Stomach (tissue), 9 donors: ENCODE results near the gene MYCBP2. TPM values are rescaled to one million over a fixed set of nuclear protein-coding genes. Genes with fewer than 3 reads are reported as not detected.

ENCODE experiments used
- DNase-seq, 2 donors: peaks; one replicate each; pipeline versions ENCODE4 v3.0.0 to v3.0.0-alpha.2; 2013 to 2019
- H3K27ac ChIP-seq, 5 donors: fragments of 200-600 bp in 4 of 5; sonication (generic) in 4 of 5; one replicate each; pipeline ENCODE4 v1.5.1; 2013 to 2019; ENCODE audit warnings: mild to moderate bottlenecking in 1 of 5, moderate library complexity in 1 of 5
- H3K27me3 ChIP-seq, 3 donors: fragments of 200-600 bp; sonication (generic); one replicate each; pipeline ENCODE4 v1.5.1; 2017 to 2019; ENCODE audit warnings: mixed run types in 1 of 3
- H3K36me3 ChIP-seq, 4 donors: fragments of 200-600 bp; sonication (generic); 1 replicate in 3 of 4; 2 replicates in 1 of 4; pipeline ENCODE4 v1.5.1; 2016 to 2019
- H3K4me1 ChIP-seq, 4 donors: fragments of 200-600 bp; sonication (generic); one replicate each; pipeline ENCODE4 v1.5.1; 2016 to 2019
- H3K4me3 ChIP-seq, 4 donors: fragments of 200-600 bp; sonication (generic) in 3 of 4; one replicate each; pipeline ENCODE4 v1.5.1; 2016 to 2019; ENCODE audit warnings: mild to moderate bottlenecking in 1 of 4
- H3K9me3 ChIP-seq, 4 donors: fragments of 200-600 bp; sonication (generic); one replicate each; pipeline ENCODE4 v1.5.1; 2016 to 2019
- EP300 ChIP-seq: sonication (generic); formaldehyde crosslinking; IDR thresholded peaks from one replicate; pipeline ENCODE4 v1.6.1; 2017; ENCODE audit warnings: antibody characterized with exemption
- POLR2A ChIP-seq, 4 donors: fragments of 450-650 bp; IDR thresholded peaks; one replicate each; pipeline ENCODE4 v1.6.1; 2016; ENCODE audit warnings: antibody characterized with exemption in 4 of 4, control low read depth in 2 of 4, mild to moderate bottlenecking in 1 of 4, moderate library complexity in 1 of 4
- POLR2AphosphoS5 ChIP-seq, 3 donors: sonication (generic); formaldehyde crosslinking; IDR thresholded peaks; one replicate each; pipeline ENCODE4 v1.6.1; 2016; ENCODE audit warnings: antibody characterized with exemption in 3 of 3
- WGBS, 5 donors: extraction: QIAGEN DNeasy Blood & Tissue Kit in 3 of 5; methylation state at CpG; one replicate each; pipeline versions ENCODE4 v1.1.5 to v1.1.7; 2013 to 2018; 5-methylcytosine and 5-hydroxymethylcytosine counted together
- intact Hi-C: fragments of 100-400 bp; cut with DNase I; formaldehyde crosslinking; loops from one replicate; pipeline ENCODE4 v1.15.1; 2023; ENCODE audit warnings: low total_unique reads
- polyA plus RNA-seq, 3 donors: library from polyadenylated mRNA; stranded (reverse); fragments of 200-250 nt; gene quantifications; one replicate each; pipeline ENCODE4 v1.2.3, GENCODE V29; 2013
- total RNA-seq, 5 donors: library from RNA; depleted of rRNA; stranded (reverse); fragments of >200 nt; gene quantifications; one replicate each; pipeline versions ENCODE4 v1.1.0 to v1.2.3, GENCODE V29; 2014 to 2016
- TF ChIP-seq, protein P1 (sequence below), 7 experiments: fragments of 450-650 bp in 4 of 7; fragments of 200-600 bp in 3 of 7; sonication (generic) in 3 of 7; IDR thresholded peaks; one replicate each; pipeline ENCODE4 v1.5.1; 2016 to 2019; ENCODE audit warnings: antibody characterized with exemption in 7 of 7, control low read depth in 2 of 7, mild to moderate bottlenecking in 1 of 7
- donor health status: healthy with polysubstance abuse.
- donor health status: Bipolar disorder and iron deficiency.
- donor health status: healthy.

The MYCBP2 gene
- total and polyA plus RNA-seq, 8 donors = 15.6 to 194 (median 70.4) TPM

DNA sequence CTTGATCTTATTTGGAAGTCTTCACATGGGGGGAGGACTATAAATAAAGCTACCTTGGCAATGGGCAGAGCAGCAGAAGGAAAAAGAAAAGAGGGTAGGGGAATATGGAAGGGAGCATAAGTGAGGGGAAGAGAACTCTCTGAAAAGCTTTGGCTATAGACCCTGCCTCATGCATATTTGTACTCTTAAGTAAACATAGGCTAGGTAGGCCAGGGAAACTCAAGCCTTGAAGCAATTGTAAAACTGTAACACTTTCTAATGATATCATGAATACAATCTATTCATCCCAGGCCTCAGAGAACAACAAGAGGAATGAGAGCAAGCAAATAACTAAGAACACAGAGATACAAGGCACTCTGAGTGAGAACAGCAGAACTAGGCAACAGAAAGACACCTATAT is 20.4 kb downstream of the MYCBP2 start:
- no peak for DNase-seq
- TF ChIP-seq, protein P1, sequence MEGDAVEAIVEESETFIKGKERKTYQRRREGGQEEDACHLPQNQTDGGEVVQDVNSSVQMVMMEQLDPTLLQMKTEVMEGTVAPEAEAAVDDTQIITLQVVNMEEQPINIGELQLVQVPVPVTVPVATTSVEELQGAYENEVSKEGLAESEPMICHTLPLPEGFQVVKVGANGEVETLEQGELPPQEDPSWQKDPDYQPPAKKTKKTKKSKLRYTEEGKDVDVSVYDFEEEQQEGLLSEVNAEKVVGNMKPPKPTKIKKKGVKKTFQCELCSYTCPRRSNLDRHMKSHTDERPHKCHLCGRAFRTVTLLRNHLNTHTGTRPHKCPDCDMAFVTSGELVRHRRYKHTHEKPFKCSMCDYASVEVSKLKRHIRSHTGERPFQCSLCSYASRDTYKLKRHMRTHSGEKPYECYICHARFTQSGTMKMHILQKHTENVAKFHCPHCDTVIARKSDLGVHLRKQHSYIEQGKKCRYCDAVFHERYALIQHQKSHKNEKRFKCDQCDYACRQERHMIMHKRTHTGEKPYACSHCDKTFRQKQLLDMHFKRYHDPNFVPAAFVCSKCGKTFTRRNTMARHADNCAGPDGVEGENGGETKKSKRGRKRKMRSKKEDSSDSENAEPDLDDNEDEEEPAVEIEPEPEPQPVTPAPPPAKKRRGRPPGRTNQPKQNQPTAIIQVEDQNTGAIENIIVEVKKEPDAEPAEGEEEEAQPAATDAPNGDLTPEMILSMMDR (IDR thresholded peaks at IDR 0.05) = no peak
- TF ChIP-seq POLR2AphosphoS5 (IDR thresholded peaks at IDR 0.05) (no peak), EP300 (no peak), POLR2A (IDR thresholded peaks at IDR 0.05) (no peak)
- intact Hi-C loops = no loop called here
- Histone ChIP-seq H3K9me3 (no peaks in the 10 kb centered on the region), H3K36me3 (no peaks in the 10 kb centered on the region), H3K4me3 (no peak overlapping the region), H3K4me1 (peaks cover 11 to 57% (median 33%) of the 10 kb centered on the region in 4 donors), H3K27ac (peak overlapping the region in 1 of 5 donors; percentile 19), H3K27me3 (no peaks in the 10 kb centered on the region)

DNA sequence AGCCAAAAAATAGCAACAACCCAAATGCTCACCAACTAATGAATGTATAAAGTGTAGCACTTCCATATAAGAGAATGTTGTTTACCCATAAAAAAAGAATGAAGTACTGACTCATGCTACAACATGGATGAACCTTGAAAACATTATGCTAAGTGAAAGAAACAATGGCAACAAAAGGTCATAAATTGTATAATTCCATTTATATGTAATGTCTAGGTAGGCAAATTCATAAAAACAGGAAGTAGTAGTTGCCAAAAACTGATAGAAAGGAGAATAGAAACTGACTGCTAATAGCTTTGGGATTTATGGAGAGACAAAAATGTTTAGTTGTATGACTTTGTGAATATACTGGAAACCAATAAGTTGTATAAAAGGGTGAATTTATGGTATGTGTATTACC is 21.6 kb downstream of the MYCBP2 start:
- no peak for DNase-seq
- H3K4me3 ChIP-seq = no peak overlapping the region
- no peak overlapping the region for H3K27ac ChIP-seq
- intact Hi-C loops = no loop called here
- no peaks in the 10 kb centered on the region for H3K9me3 ChIP-seq
- no peaks in the 10 kb centered on the region for H3K27me3 ChIP-seq
- H3K36me3 ChIP-seq = no peaks in the 10 kb centered on the region
- peaks cover 16 to 54% (median 36%) of the 10 kb centered on the region in 4 donors for H3K4me1 ChIP-seq
- TF ChIP-seq EP300 (no peak), POLR2A (IDR thresholded peaks at IDR 0.05) (no peak), POLR2AphosphoS5 (IDR thresholded peaks at IDR 0.05) (no peak)
- TF ChIP-seq, protein P1 (IDR thresholded peaks at IDR 0.05) = no peak

DNA sequence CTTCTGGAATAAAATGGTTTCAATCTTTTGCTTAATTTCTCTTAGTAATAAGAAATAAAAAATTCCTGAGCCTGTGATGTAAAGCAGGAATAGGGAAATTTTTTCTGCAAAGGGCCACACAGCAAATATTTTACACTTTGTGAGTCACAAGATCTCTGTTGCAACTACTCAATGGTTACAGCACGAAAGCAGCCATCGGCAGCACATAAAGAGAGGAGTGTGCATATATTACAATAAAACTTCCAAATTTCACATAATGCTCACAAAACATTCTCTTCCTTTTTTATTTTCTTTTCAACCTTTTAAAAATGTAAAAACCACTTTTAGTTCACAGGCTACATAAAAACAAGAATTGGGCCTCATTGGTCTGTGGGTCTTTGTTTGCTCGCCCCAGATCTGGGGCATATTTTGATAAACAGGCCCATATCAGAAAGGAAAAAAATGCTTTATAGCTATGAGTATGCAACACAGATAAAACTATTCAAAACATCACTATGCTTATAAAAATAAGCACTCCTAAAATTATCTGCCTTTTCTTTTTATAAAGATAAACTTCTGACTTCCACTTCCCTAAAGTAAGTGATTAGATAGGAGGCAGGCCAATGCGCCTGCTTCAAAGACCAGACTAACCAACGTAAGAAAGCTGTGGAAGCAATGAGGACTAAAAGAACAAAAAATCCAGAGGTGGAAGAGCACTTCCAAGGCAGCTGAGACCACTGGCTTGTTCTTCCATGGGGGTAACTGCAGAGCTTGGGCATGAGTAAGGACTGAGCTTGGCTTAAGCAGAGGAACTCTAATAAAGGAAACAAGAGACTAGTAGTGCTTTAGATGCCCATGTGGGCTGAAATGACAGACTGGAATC is 26.5 kb downstream of the MYCBP2 start:
- peak in 1 of 2 donors; percentile 30 for DNase-seq

DNA sequence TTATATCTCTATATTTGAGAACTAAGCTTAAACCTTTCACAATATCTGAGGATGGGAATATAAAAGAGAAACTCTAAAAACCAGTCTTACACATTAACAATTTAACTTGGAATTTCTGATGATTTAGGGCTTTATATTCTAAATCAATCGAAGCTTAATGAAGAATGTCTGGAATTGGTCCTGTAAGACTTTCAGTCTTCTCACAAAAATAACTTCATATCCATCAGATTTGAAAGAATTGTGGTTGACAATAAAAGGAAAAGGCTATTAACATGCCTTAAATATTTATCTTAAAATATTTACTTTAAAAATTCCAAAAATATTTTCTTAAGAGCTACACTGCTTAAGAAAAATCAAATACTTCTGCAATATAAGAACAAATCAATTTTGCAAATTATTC is 27.3 kb downstream of the MYCBP2 start:
- Histone ChIP-seq H3K9me3 (no peaks in the 10 kb centered on the region), H3K4me3 (no peak overlapping the region), H3K27me3 (no peaks in the 10 kb centered on the region), H3K36me3 (peaks cover 0 to 16% (median 12%) of the 10 kb centered on the region in 4 donors), H3K4me1 (peaks cover 8 to 42% (median 25%) of the 10 kb centered on the region in 4 donors), H3K27ac (peak overlapping the region in 2 of 5 donors; percentile 28 to 44)
- DNase-seq = no peak
- TF ChIP-seq, protein P1 (IDR thresholded peaks at IDR 0.05) = no peak
- no peak for TF ChIP-seq EP300
- TF ChIP-seq POLR2A (IDR thresholded peaks at IDR 0.05) = no peak
- no peak for TF ChIP-seq POLR2AphosphoS5 (IDR thresholded peaks at IDR 0.05)
- intact Hi-C loops = no loop called here
- 16 to 50% (median 20%) methylated on average over 1 of the region's 1 CpG for WGBS, 5 donors

More for the DNA sequence above, 26.5 kb downstream of the MYCBP2 start:
- peaks cover 0 to 10% (median 4%) of the 10 kb centered on the region in 4 donors for H3K36me3 ChIP-seq
- peak overlapping the region in 4 of 5 donors; percentile 16 to 44 (median 36) for H3K27ac ChIP-seq
- peaks cover 8 to 46% (median 28%) of the 10 kb centered on the region in 4 donors for H3K4me1 ChIP-seq
- no peak for TF ChIP-seq EP300
- TF ChIP-seq, protein P1 (IDR thresholded peaks at IDR 0.05) = no peak
- no peak overlapping the region for H3K4me3 ChIP-seq
- no peaks in the 10 kb centered on the region for H3K9me3 ChIP-seq
- no peaks in the 10 kb centered on the region for H3K27me3 ChIP-seq
- 22 to 40% (median 26%) methylated on average over 5 of the region's 5 CpGs for WGBS, 5 donors
- intact Hi-C loops = no loop called here
